H9 (cell line): ENCODE measurements around the gene PTGER4. TPM values are rescaled to one million over a fixed set of nuclear protein-coding genes. Genes with fewer than 3 reads are reported as not detected.

Experiments used
- DNase-seq: peaks from one replicate; pipeline ENCODE4 v3.0.0-alpha.2; 2017
- H2AFZ ChIP-seq: one replicate; pipeline ENCODE4 v1.6.1; 2013; ENCODE audit warnings: mild to moderate bottlenecking, low read length, control low read depth, moderate library complexity
- H2AK5ac ChIP-seq: 2 replicates; pipeline ENCODE4 v1.6.1; 2013; ENCODE audit warnings: low read length, control low read depth, mixed read lengths; ENCODE audit not compliant: insufficient read length
- H2BK120ac ChIP-seq: one replicate; pipeline ENCODE4 v1.6.1; 2013; ENCODE audit warnings: low read depth, mild to moderate bottlenecking, low read length, control low read depth, inconsistent platforms; ENCODE audit not compliant: poor library complexity, severe bottlenecking
- H2BK12ac ChIP-seq: 2 replicates; pipeline ENCODE4 v1.6.1; 2013; ENCODE audit warnings: low read length, control low read depth, mixed read lengths, low read depth; ENCODE audit not compliant: insufficient read length
- H2BK15ac ChIP-seq: 2 replicates; pipeline ENCODE4 v1.6.1; 2013; ENCODE audit warnings: low read depth, low read length, control low read depth
- H2BK20ac ChIP-seq: one replicate; pipeline ENCODE4 v1.6.1; 2013; ENCODE audit warnings: low read depth, mild to moderate bottlenecking, low read length, control low read depth, inconsistent platforms; ENCODE audit not compliant: poor library complexity, severe bottlenecking
- H2BK5ac ChIP-seq: 2 replicates; pipeline ENCODE4 v1.6.1; 2013; ENCODE audit warnings: low read length, control low read depth, mixed read lengths; ENCODE audit not compliant: insufficient read length
- H3K14ac ChIP-seq: 2 replicates; pipeline ENCODE4 v1.6.1; 2013; ENCODE audit warnings: low read length, control low read depth; ENCODE audit not compliant: insufficient read depth
- H3K18ac ChIP-seq: 2 replicates; pipeline ENCODE4 v1.6.1; 2013; ENCODE audit warnings: low read depth, mild to moderate bottlenecking, mixed read lengths, low read length, control low read depth; ENCODE audit not compliant: insufficient read length
- H3K23ac ChIP-seq: 2 replicates; pipeline ENCODE4 v1.6.1; 2013; ENCODE audit warnings: low read length, control low read depth, mixed read lengths, low read depth; ENCODE audit not compliant: insufficient read length
- H3K23me2 ChIP-seq: 2 replicates; pipeline ENCODE4 v1.6.1; 2013; ENCODE audit warnings: low read depth, mild to moderate bottlenecking, mixed read lengths, low read length, control low read depth; ENCODE audit not compliant: insufficient read length, poor library complexity, severe bottlenecking
- H3K27ac ChIP-seq: 2 replicates; pipeline ENCODE4 v1.5.1; 2013; ENCODE audit warnings: low read length, control low read depth, mixed read lengths, low read depth; ENCODE audit not compliant: insufficient read length
- H3K27me3 ChIP-seq: 2 replicates; pipeline ENCODE4 v1.6.1; 2013; ENCODE audit warnings: low read length, control low read depth, inconsistent platforms; ENCODE audit not compliant: insufficient read depth
- H3K4ac ChIP-seq: 2 replicates; pipeline ENCODE4 v1.6.1; 2013; ENCODE audit warnings: low read depth, mild to moderate bottlenecking, control low read depth, inconsistent platforms, low read length, moderate library complexity
- H3K4me1 ChIP-seq: 2 replicates; pipeline ENCODE4 v1.6.1; 2013; ENCODE audit warnings: low read length, control low read depth, inconsistent platforms; ENCODE audit not compliant: insufficient read depth
- H3K4me2 ChIP-seq: 2 replicates; pipeline ENCODE4 v1.6.1; 2013; ENCODE audit warnings: low read length, control low read depth, mixed read lengths; ENCODE audit not compliant: insufficient read length, insufficient read depth
- H3K56ac ChIP-seq: 2 replicates; pipeline ENCODE4 v1.6.1; 2013; ENCODE audit warnings: low read depth, mild to moderate bottlenecking, mixed read lengths, low read length, control low read depth; ENCODE audit not compliant: insufficient read length
- H3K79me1 ChIP-seq: 2 replicates; pipeline ENCODE4 v1.6.1; 2013; ENCODE audit warnings: low read depth, mild to moderate bottlenecking, moderate library complexity, low read length, control low read depth, inconsistent platforms; ENCODE audit not compliant: insufficient read depth, poor library complexity, severe bottlenecking
- H3K79me2 ChIP-seq: 2 replicates; pipeline ENCODE4 v1.6.1; 2013; ENCODE audit warnings: low read length, control low read depth, inconsistent platforms; ENCODE audit not compliant: insufficient read depth
- H3K9ac ChIP-seq: 2 replicates; pipeline ENCODE4 v1.6.1; 2013; ENCODE audit warnings: low read length, control low read depth, mixed read lengths; ENCODE audit not compliant: insufficient read length; ENCODE audit errors: extremely low read depth
- H3K9me3 ChIP-seq: one replicate; pipeline ENCODE4 v1.6.1; 2013; ENCODE audit warnings: low read depth, low read length, inconsistent platforms; ENCODE audit not compliant: control insufficient read depth
- H3T11ph ChIP-seq: one replicate; pipeline ENCODE4 v1.6.1; 2013; ENCODE audit warnings: mild to moderate bottlenecking, low read length, control low read depth, inconsistent platforms
- H4K20me1 ChIP-seq: one replicate; pipeline ENCODE4 v1.6.1; 2013; ENCODE audit not compliant: control insufficient read depth, insufficient read length, insufficient read depth
- H4K5ac ChIP-seq: 2 replicates; pipeline ENCODE4 v1.6.1; 2013; ENCODE audit warnings: low read depth, mild to moderate bottlenecking, mixed read lengths, low read length, control low read depth; ENCODE audit not compliant: insufficient read length
- H4K8ac ChIP-seq: replicated peaks from 2 replicates; pipeline ENCODE4 v1.6.1; 2013; ENCODE audit warnings: low read length, control low read depth, mixed read lengths, low read depth; ENCODE audit not compliant: insufficient read length
- H4K91ac ChIP-seq: 2 replicates; pipeline ENCODE4 v1.6.1; 2013; ENCODE audit warnings: low read depth, mild to moderate bottlenecking, moderate library complexity, mixed read lengths, low read length, control low read depth; ENCODE audit not compliant: insufficient read length
- H3K27ac Mint-ChIP-seq, 3 experiments: 2 replicates in 2 of 3; 3 replicates in 1 of 3; pipeline ENCODE4 v1.8.0; 2020 to 2021; ENCODE audit warnings: mixed read lengths in 3 of 3, mild to moderate bottlenecking in 1 of 3, moderate library complexity in 1 of 3
- H3K27me3 Mint-ChIP-seq: 2 replicates; pipeline ENCODE4 v1.8.0; 2021; ENCODE audit warnings: low read depth, mild to moderate bottlenecking, moderate library complexity, mixed read lengths
- H3K36me3 Mint-ChIP-seq, 3 experiments: 2 replicates in 2 of 3; 3 replicates in 1 of 3; pipeline ENCODE4 v1.8.0; 2020 to 2021; ENCODE audit warnings: low read depth in 3 of 3, mixed read lengths in 3 of 3; ENCODE audit not compliant: insufficient read depth in 1 of 3
- H3K4me1 Mint-ChIP-seq, 2 experiments: 2 replicates each; pipeline ENCODE4 v1.8.0; 2020; ENCODE audit warnings: mixed read lengths in 2 of 2
- H3K4me3 Mint-ChIP-seq, 2 experiments: 2 replicates in 1 of 2; 3 replicates in 1 of 2; pipeline ENCODE4 v1.8.0; 2020 to 2021; ENCODE audit warnings: mild to moderate bottlenecking in 2 of 2, mixed read lengths in 2 of 2, moderate library complexity in 1 of 2
- H3K9me3 Mint-ChIP-seq, 2 experiments: 2 replicates in 1 of 2; 3 replicates in 1 of 2; pipeline ENCODE4 v1.8.0; 2020; ENCODE audit warnings: mild to moderate bottlenecking in 2 of 2, mixed read lengths in 2 of 2, moderate library complexity in 1 of 2
- CTCF ChIP-seq: fragments of 200-600 bp; sonication (generic); conservative IDR thresholded peaks from 3 replicates; pipeline ENCODE4 v1.8.0; 2021; ENCODE audit warnings: antibody characterized with exemption, mild to moderate bottlenecking
- WGBS: extraction: QIAGEN DNeasy Blood & Tissue Kit; methylation state at CpG from one replicate; pipeline ENCODE4 v1.1.7; 2013; ENCODE audit warnings: missing lambda C conversion rate, low lambda C conversion rate, mixed read lengths; ENCODE audit not compliant: insufficient read length; ENCODE audit errors: extremely low coverage; 5-methylcytosine and 5-hydroxymethylcytosine counted together
- total RNA-seq: library from RNA; stranded (reverse); gene quantifications from 2 replicates; pipeline ENCODE4 v1.2.1, GENCODE V29; 2021

The PTGER4 gene
- total RNA-seq, 1 experiment from 2014 or later = 0.35 TPM

DNA sequence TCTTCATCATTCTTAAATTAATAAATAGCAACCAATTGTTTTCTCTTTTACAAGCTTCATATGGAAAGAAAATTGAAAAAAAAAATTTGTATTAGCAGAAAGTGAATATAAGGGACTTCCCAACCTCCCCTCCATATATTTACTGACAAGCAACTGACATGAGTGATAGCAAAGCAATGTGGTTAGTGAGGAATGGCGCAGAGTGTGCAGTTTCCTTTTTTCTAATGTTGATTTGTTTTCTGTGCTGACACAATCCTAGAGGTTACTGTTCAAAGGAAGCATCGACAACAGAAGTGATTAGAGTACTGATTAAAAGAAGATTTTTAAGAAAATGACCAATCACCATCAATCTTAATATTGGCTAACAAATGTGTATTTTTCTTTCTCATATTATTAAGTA is 1.7 kb upstream of the PTGER4 start:
- Mint-ChIP-seq H3K27ac (no peak overlapping the region), H3K4me1 (peaks cover 39 to 43% of the 10 kb centered on the region in 2 experiments), H3K27me3 (peaks cover 45% of the 10 kb centered on the region), H3K9me3 (peaks cover 3% of the 10 kb centered on the region in 2 experiments; a peak in 3 of 5 replicates), H3K4me3 (peak overlapping the region in 1 of 2 experiments; percentile 53; a peak in 1 of 5 replicates), H3K36me3 (peaks cover 0 to 3% (median 0%) of the 10 kb centered on the region in 3 experiments; a peak in 1 of 7 replicates)
- H2AK5ac ChIP-seq = no peak overlapping the region
- H3K9ac ChIP-seq = no peak overlapping the region
- peaks cover 29% of the 10 kb centered on the region for H3K27me3 ChIP-seq
- H2BK5ac ChIP-seq = no peak overlapping the region
- H3K23ac ChIP-seq = no peak overlapping the region
- no peak overlapping the region for H3K4me2 ChIP-seq
- no peaks in the 10 kb centered on the region for H4K20me1 ChIP-seq
- H2BK12ac ChIP-seq = no peak overlapping the region
- H4K91ac ChIP-seq = no peak overlapping the region
- no peaks in the 10 kb centered on the region for H3K9me3 ChIP-seq
- H2BK20ac ChIP-seq = no peak overlapping the region
- no peak overlapping the region for H2BK120ac ChIP-seq
- no peak overlapping the region for H3K56ac ChIP-seq
- no peak overlapping the region for H3K18ac ChIP-seq
- no peak overlapping the region for H2BK15ac ChIP-seq
- no peak for DNase-seq
- no peak overlapping the region for H4K5ac ChIP-seq
- WGBS = no CpG with 5 or more reads among the region's 2 CpGs
- no peak overlapping the region for H3K14ac ChIP-seq
- no peak overlapping the region for H2AFZ ChIP-seq
- no peak overlapping the region for H3K4ac ChIP-seq
- H3K23me2 ChIP-seq = peaks cover 27% of the 10 kb centered on the region
- no peak for TF ChIP-seq CTCF
- no peaks in the 10 kb centered on the region for H3K79me2 ChIP-seq
- H3T11ph ChIP-seq = no peak overlapping the region
- H3K27ac ChIP-seq = no peak overlapping the region
- H4K8ac ChIP-seq = no peak overlapping the region
- no peaks in the 10 kb centered on the region for H3K79me1 ChIP-seq
- peaks cover 5% of the 10 kb centered on the region; the same call in 1 of the 2 replicates for H3K4me1 ChIP-seq
